K562 (cell line): ENCODE measurements around the gene USP35. TPM values are rescaled to one million over a fixed set of nuclear protein-coding genes. Genes with fewer than 3 reads are reported as not detected.
A peak's percentile ranks its signal among the peaks of the same experiment; 100 is the strongest.

Source experiments
- ATAC-seq: fragments of 200-7000 bp; cut with Tn5 transposase; 3 replicates; pipeline ENCODE4 v1.9.1; 2020; ENCODE audit warnings: moderate library complexity
- BruUV-seq: library from RNA; stranded (reverse); fragments of 400-500 nt; replicated peaks from 2 replicates; lab custom pipeline; 2021; lab: Mats Ljungman, UMichigan
- CTCF ChIA-PET: fragments of 300-600 bp; formaldehyde crosslinking; extraction: SDS; loops from one replicate; lab custom pipeline; 2021; ENCODE audit warnings: low intra/inter-chr PET ratio; lab: Yijun Ruan, JAX
- POLR2A ChIA-PET: fragments of 300-600, 350-650 bp; sonication (Branson Sonifier 250); formaldehyde crosslinking; extraction: SDS; loops from one replicate; lab custom pipeline; 2021; ENCODE audit warnings: antibody characterized with exemption, inconsistent platforms; lab: Yijun Ruan, JAX
- DNase-seq, 4 experiments: peaks; one replicate each; pipeline versions ENCODE4 v3.0.0 to v3.0.0-alpha.2; 2011 to 2018; ENCODE audit warnings: low spot score in 3 of 4, mixed read lengths in 3 of 4; ENCODE audit errors: extremely low read depth in 1 of 4
- FAIRE-seq: peaks from 2 replicates; lab custom pipeline; 2011; peaks lifted over from hg19 to GRCh38; lab: Jason Lieb, UNC
- H2AFZ ChIP-seq: 2 replicates; pipeline ENCODE4 v1.6.0; 2011; ENCODE audit warnings: low read depth, low read length, control low read depth, inconsistent platforms
- H3K27ac ChIP-seq: fragments of 200-600 bp; 3 replicates; pipeline ENCODE4 v1.8.0; 2011; ENCODE audit warnings: low read depth, mild to moderate bottlenecking, control low read depth, inconsistent platforms, low read length, moderate library complexity, mixed read lengths; ENCODE audit errors: extremely low read depth
- H3K27me3 ChIP-seq, 2 experiments: fragments of 300-600 bp in 1 of 2; 2 replicates in 1 of 2; 3 replicates in 1 of 2; pipeline versions ENCODE4 v1.6.0 to v1.8.0; 2011; ENCODE audit warnings: inconsistent platforms in 2 of 2, low read length in 2 of 2, mild to moderate bottlenecking in 1 of 2, mixed read lengths in 1 of 2, moderate library complexity in 1 of 2; ENCODE audit not compliant: control insufficient read depth in 2 of 2, insufficient read depth in 2 of 2
- H3K36me3 ChIP-seq: fragments of 300-600 bp; 3 replicates; pipeline ENCODE4 v1.8.0; 2011; ENCODE audit warnings: mild to moderate bottlenecking, low read length, inconsistent platforms; ENCODE audit not compliant: control insufficient read depth, insufficient read depth
- H3K4me1 ChIP-seq, 2 experiments: fragments of 200-600 bp in 1 of 2; replicated peaks in 1 of 2; 2 replicates in 1 of 2; 3 replicates in 1 of 2; pipeline versions ENCODE4 v1.5.1 to v1.8.0; 2011; ENCODE audit warnings: inconsistent platforms in 2 of 2, low read length in 2 of 2, mild to moderate bottlenecking in 1 of 2, mixed read lengths in 1 of 2, moderate library complexity in 1 of 2; ENCODE audit not compliant: control insufficient read depth in 2 of 2, insufficient read depth in 2 of 2
- H3K4me2 ChIP-seq: 2 replicates; pipeline ENCODE4 v1.6.1; 2011; ENCODE audit warnings: low read length, control low read depth, inconsistent platforms, mixed read lengths; ENCODE audit not compliant: insufficient read depth
- H3K4me3 ChIP-seq: fragments of 200-600 bp; sonication (generic), shearing (Covaris generic); 2 replicates; pipeline ENCODE4 v1.5.1; 2016; ENCODE audit warnings: control low read depth, inconsistent platforms
- H3K79me2 ChIP-seq: fragments of 200-600 bp; 3 replicates; pipeline ENCODE4 v1.8.0; 2011; ENCODE audit warnings: low read length, inconsistent platforms; ENCODE audit not compliant: control insufficient read depth, insufficient read depth
- H3K9ac ChIP-seq, 2 experiments: 2 replicates each; pipeline versions ENCODE4 v1.6.0 to v1.6.1; 2011; ENCODE audit warnings: low read depth in 2 of 2, low read length in 2 of 2, control low read depth in 1 of 2, inconsistent platforms in 1 of 2, mild to moderate bottlenecking in 1 of 2, mixed read lengths in 1 of 2; ENCODE audit not compliant: insufficient read depth in 1 of 2
- H3K9me1 ChIP-seq: one replicate; pipeline ENCODE4 v1.6.0; 2011; ENCODE audit warnings: inconsistent platforms, mild to moderate bottlenecking, low read length, moderate library complexity; ENCODE audit not compliant: control insufficient read depth, insufficient read depth
- H3K9me3 ChIP-seq: replicated peaks from 2 replicates; pipeline ENCODE4 v1.5.1; 2011; ENCODE audit warnings: low read depth, low read length, inconsistent platforms; ENCODE audit not compliant: control insufficient read depth, insufficient read depth
- H4K20me1 ChIP-seq: replicated peaks from 2 replicates; pipeline ENCODE4 v1.6.1; 2011; ENCODE audit warnings: low read length, inconsistent platforms, mixed read lengths; ENCODE audit not compliant: control insufficient read depth, insufficient read depth
- NR2C1 ChIP-seq, 2 experiments: fragments of 450-650 bp; IDR thresholded peaks; 2 replicates each; pipeline ENCODE4 v1.6.1; 2017; ENCODE audit warnings: mild to moderate bottlenecking in 2 of 2, antibody characterized with exemption in 1 of 2, inconsistent platforms in 1 of 2, missing compliant biosample characterization in 1 of 2, missing genetic modification characterization in 1 of 2
- OTX1 ChIP-seq: fragments of 450-650 bp; formaldehyde crosslinking; IDR thresholded peaks from 2 replicates; pipeline ENCODE4 v1.4.0; 2022; ENCODE audit warnings: mild to moderate bottlenecking
- POLR2AphosphoS2 ChIP-seq: IDR thresholded peaks from 2 replicates; pipeline ENCODE4 v1.6.1; 2012; ENCODE audit warnings: low read length, improper control_type of control experiment
- POLR2B ChIP-seq: fragments of 450-650 bp; IDR thresholded peaks from 2 replicates; pipeline ENCODE4 v1.6.1; 2018; ENCODE audit warnings: low read depth; ENCODE audit not compliant: partially characterized antibody
- RBM22 ChIP-seq: fragments of 200-400 bp; formaldehyde crosslinking; IDR thresholded peaks from 2 replicates; pipeline ENCODE4 v1.6.1; 2018; ENCODE audit warnings: low read length, low read depth; ENCODE audit not compliant: poor library complexity, severe bottlenecking
- SIRT6 ChIP-seq: IDR thresholded peaks from one replicate; pipeline ENCODE4 v1.6.1; 2012; ENCODE audit warnings: low read depth, mild to moderate bottlenecking, control low read depth, inconsistent platforms, low read length, moderate library complexity
- WGBS: fragments of 100-300 bp; shearing (Covaris generic); methylation state at CpG from one replicate; pipeline ENCODE4 v1.1.6; 2016; ENCODE audit warnings: low coverage, mixed read lengths; ENCODE audit not compliant: insufficient coverage; ENCODE audit errors: missing lambda C conversion rate; 5-methylcytosine and 5-hydroxymethylcytosine counted together
- in situ Hi-C: fragments of 300-500 bp; cut with MboI; formaldehyde crosslinking; loops from 4 replicates; pipeline ENCODE4 v1.15.0; 2018; ENCODE audit warnings: inconsistent platforms, mixed read lengths
- intact Hi-C: fragments of 100-400 bp; cut with micrococcal nuclease; formaldehyde crosslinking; loops from 2 replicates; pipeline ENCODE4 v1.14.2; 2022
- polyA plus RNA-seq, 8 experiments: library from polyadenylated mRNA; depleted of rRNA in 4 of 8; stranded (reverse) in 5 of 8; unstranded in 3 of 8; fragments of >200 nt; fragmentation: Nextera tagmentation in 2 of 8; fragmentation: Illumina TruSeq in 1 of 8; extraction: Ambion mirVana in 2 of 8; extraction: Trizol in 1 of 8; gene quantifications; 2 replicates each; pipeline versions ENCODE4 v1.2.1 to v1.2.3, GENCODE V29; 2011 to 2014; ENCODE audit warnings: inconsistent platforms in 1 of 8, missing spikeins in 1 of 8
- total RNA-seq, 7 experiments: library from RNA; depleted of rRNA in 6 of 7; stranded (reverse); fragments of >200 nt in 6 of 7; fragmentation: Illumina TruSeq in 2 of 7; extraction: Trizol in 2 of 7; gene quantifications; 2 replicates each; pipeline versions ENCODE4 v1.2.1 to v1.2.3, GENCODE V29; 2011 to 2021; ENCODE audit warnings: low replicate concordance in 1 of 7
- TF ChIP-seq, protein P1 (sequence below): fragments of 450-650 bp; formaldehyde crosslinking; conservative IDR thresholded peaks from 2 replicates; pipeline ENCODE4 v1.4.0; 2022; ENCODE audit warnings: mild to moderate bottlenecking, missing genetic modification characterization
- TF ChIP-seq, protein P2 (sequence below), 3 experiments: fragments of 200-800 bp in 1 of 3; fragments of 250-450 bp in 1 of 3; fragments of 450-650 bp in 1 of 3; sonication (Bioruptor Pico) in 1 of 3; sonication (Bioruptor generic) in 1 of 3; formaldehyde crosslinking in 1 of 3; IDR thresholded peaks; 2 replicates each; pipeline versions ENCODE4 v1.6.1 to v1.8.0; 2016 to 2022; ENCODE audit warnings: mild to moderate bottlenecking in 2 of 3, missing genetic modification characterization in 2 of 3, missing compliant biosample characterization in 1 of 3, moderate library complexity in 1 of 3

The USP35 gene
- total and polyA plus RNA-seq, 9 of the 15 experiments (the other 6 are each of a cell fraction or from before 2014, with no cell fraction given), result 0.01 to 4.8 (median 3.6) TPM

DNA sequence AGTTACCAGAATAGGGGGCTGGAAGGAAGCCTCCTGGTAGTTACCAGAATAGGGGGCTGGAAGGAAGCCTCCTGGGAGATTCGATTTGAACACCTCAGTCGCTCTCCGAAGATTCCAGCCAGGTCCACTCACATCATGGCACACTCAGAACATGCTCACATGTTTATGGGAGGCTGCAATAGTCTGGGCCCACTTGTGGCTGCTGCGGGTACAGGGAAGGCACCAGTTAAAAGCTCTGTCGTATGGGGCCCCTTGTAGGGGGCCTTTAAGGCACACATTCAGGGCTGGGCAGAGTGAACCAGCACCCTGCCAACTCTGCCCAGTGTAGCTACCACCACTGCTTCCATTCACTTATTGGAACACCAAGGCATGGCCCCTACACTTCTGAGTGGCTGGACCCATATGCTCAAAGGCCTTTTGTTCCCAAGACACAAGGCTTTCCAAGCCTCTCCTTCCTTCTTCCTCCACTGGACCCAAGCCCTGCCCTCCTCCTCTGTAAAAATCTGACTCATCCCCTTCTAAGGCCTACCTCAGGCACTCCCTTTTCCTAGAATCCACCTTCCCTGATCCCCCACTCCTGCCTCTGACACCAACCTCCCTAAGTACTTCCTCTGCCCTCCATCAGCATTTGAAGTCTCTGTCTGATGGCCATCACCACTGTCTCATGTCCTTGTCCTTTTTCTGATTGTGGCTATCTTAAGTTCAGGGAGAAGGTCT lies 28.0 kb downstream of the USP35 start (continued):
- TF ChIP-seq, protein P1, sequence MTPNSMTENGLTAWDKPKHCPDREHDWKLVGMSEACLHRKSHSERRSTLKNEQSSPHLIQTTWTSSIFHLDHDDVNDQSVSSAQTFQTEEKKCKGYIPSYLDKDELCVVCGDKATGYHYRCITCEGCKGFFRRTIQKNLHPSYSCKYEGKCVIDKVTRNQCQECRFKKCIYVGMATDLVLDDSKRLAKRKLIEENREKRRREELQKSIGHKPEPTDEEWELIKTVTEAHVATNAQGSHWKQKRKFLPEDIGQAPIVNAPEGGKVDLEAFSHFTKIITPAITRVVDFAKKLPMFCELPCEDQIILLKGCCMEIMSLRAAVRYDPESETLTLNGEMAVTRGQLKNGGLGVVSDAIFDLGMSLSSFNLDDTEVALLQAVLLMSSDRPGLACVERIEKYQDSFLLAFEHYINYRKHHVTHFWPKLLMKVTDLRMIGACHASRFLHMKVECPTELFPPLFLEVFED (CRISPR knock-in tag), result peak; percentile 91
- no peak for TF ChIP-seq SIRT6

- Histone ChIP-seq H3K9me3 (no peaks in the 10 kb centered on the region), H3K27ac (0 out of 3 replicates have a peak overlapping the region, but pooled peaks have one; percentile 22), H3K4me3 (no peak overlapping the region), H3K36me3 (peaks cover 88% of the 10 kb centered on the region; the same call in 2 of the 3 replicates), H3K4me2 (no peak overlapping the region), H4K20me1 (no peaks in the 10 kb centered on the region), H3K79me2 (no peaks in the 10 kb centered on the region), H3K4me1 (peaks cover 3 to 12% of the 10 kb centered on the region in 2 experiments; a peak in 3 of 5 replicates), H3K9me1 (peaks cover 3% of the 10 kb centered on the region), H3K9ac (peak overlapping the region in 1 of 2 experiments; percentile 63; a peak in 1 of 4 replicates), H3K27me3 (no peaks in the 10 kb centered on the region), H2AFZ (no peak overlapping the region)
- in situ Hi-C loops (no loop called here), intact Hi-C loops (no loop called here)
- DNase-seq (no peak), ATAC-seq (no peak), FAIRE-seq (no peak)
- BruUV-seq, result TSS peak; percentile 43
- CTCF ChIA-PET, result interaction anchor here (0.7 kb wide), 1 partner anchor 293 kb away, joined by 3 read pairs; no protein-coding TSS in a partner anchor
- WGBS, result 85% methylated on average over 12 of the region's 14 CpGs
- POLR2A ChIA-PET, result interaction anchor here (0.6 to 1.2 kb wide), 3 partner anchors 10 to 209 kb away, joined by 3 to 8 read pairs (median 3); no protein-coding TSS in a partner anchor
- 0 out of 2 replicates have a peak, but pooled peaks have one; percentile 8 for TF ChIP-seq OTX1 (CRISPR knock-in tag)
- peak; percentile 48 for TF ChIP-seq POLR2B
- peak; percentile 93 for TF ChIP-seq RBM22
- TF ChIP-seq NR2C1 (IDR thresholded peaks at IDR 0.05), result no peak
- TF ChIP-seq NR2C1 (tag; IDR thresholded peaks at IDR 0.05), result 0 out of 2 replicates have a peak, but pooled peaks have one; percentile 15
- TF ChIP-seq, protein P2, sequence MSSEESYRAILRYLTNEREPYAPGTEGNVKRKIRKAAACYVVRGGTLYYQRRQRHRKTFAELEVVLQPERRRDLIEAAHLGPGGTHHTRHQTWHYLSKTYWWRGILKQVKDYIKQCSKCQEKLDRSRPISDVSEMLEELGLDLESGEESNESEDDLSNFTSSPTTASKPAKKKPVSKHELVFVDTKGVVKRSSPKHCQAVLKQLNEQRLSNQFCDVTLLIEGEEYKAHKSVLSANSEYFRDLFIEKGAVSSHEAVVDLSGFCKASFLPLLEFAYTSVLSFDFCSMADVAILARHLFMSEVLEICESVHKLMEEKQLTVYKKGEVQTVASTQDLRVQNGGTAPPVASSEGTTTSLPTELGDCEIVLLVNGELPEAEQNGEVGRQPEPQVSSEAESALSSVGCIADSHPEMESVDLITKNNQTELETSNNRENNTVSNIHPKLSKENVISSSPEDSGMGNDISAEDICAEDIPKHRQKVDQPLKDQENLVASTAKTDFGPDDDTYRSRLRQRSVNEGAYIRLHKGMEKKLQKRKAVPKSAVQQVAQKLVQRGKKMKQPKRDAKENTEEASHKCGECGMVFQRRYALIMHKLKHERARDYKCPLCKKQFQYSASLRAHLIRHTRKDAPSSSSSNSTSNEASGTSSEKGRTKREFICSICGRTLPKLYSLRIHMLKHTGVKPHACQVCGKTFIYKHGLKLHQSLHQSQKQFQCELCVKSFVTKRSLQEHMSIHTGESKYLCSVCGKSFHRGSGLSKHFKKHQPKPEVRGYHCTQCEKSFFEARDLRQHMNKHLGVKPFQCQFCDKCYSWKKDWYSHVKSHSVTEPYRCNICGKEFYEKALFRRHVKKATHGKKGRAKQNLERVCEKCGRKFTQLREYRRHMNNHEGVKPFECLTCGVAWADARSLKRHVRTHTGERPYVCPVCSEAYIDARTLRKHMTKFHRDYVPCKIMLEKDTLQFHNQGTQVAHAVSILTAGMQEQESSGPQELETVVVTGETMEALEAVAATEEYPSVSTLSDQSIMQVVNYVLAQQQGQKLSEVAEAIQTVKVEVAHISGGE (CRISPR knock-in tag; IDR thresholded peaks at IDR 0.05), result no peak
- TF ChIP-seq POLR2AphosphoS2, result peak; percentile 73; the same call in 1 of the 2 replicates
Observed at GRCh38 chr11:78217650-78218541, 29.2 kb downstream of the USP35 start.
